Activated CD4-positive, alpha-beta T cell treated with anti-CD3 and anti-CD28 coated beads, Interleukin-2, Interleukin-6, amounts not matched to agents 100 ng/mL and 50 ng/mL, durations not matched to agents 16 hours and 8 hours (primary cell): ENCODE results near the gene PERCC1.
A peak's percentile ranks its signal among the peaks of the same experiment; 100 is the strongest.

Experiments used
- DNase-seq: peaks from one replicate; pipeline ENCODE4 v3.0.0-alpha.2; 2020

The PERCC1 gene

GRCh38 chr16:1430759-1431496 lies at the start of gene PERCC1:
Gene PERCC1 (plus strand): TSS chr16:1431078. CDS start chr16:1432594, 1,516 bp downstream.
- DNase-seq = no peak

GRCh38 chr16:1381612-1382406 lies 49.1 kb upstream of the PERCC1 start:
- DNase-seq = no peak

GRCh38 chr16:1383556-1383955 lies 47.3 kb upstream of the PERCC1 start:
- DNase-seq = no peak

DNA sequence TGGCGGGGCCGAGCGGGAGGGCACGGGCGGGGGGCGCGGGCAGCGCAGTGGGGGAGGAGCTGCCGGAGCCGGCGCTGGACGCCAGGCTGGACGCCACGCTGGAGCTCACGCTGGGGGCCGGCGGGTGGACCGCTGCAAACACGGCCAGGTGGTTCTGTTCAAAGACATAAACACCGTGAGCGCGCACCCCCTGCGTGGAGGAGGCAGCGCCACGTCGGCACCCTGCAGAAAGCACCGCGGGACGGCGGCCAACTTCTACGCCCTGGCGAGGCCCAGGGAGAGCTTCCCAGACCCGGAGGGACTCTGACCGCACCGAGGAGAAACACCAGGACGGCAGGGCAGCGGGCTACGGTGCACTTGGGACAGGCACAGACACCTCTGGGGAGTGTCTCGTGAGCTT lies 45.6 kb upstream of the PERCC1 start:
- DNase-seq = no peak

DNA sequence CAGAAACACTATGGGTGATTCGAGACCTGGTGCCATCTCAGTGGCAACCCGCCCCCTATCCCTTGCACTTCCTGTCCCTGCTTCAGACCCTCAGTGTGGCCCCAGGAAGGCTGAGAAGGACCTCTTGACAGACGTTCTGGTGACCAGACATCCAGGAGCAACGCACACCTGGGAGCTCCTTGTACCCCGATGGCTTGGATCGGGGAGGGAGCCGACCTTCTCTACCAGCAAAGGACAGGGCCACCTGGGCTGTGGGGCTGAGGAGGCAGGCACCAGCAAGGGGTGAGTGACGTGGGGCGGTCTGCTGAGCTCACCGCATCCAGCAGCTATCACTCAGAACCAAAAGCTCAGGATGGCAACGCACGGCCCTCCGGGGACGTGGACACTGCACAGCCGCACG lies 43.5 kb upstream of the PERCC1 start:
- DNase-seq = no peak

- no peak for DNase-seq
These were observed 41.1 kb upstream of the PERCC1 start for GRCh38 chr16:1389762-1390161.

DNA sequence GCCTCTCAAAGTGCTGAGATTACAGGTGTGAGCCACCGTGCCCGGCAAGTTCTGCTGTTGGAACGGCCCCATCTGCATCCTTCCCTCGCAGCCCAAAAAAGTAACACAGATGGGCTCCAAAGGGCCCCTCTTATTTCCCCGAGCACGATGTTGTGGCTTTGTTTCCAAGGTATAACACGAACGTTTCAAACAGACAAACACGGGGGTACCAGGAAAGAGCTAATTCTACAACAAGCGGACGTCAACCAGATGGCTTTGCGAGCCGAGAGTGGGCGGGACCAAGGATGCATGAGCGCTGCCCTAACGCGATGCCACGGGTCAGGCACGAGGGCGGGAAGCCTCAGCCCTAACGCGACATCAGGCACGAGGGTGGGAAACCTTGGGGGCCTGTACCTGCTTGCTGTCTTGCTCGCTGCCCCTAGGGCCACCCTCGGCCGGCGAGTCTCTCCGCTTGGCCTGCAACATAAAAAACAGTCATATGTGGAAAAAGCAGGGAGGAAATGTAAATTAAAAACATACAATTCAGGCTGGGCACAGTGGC lies 40.6 kb upstream of the PERCC1 start:
- DNase-seq = no peak

GRCh38 chr16:1392826-1393225 lies 38.1 kb upstream of the PERCC1 start:
- DNase-seq = no peak

- DNase-seq = no peak
These were observed 37.2 kb upstream of the PERCC1 start for GRCh38 chr16:1393613-1394176.

GRCh38 chr16:1394367-1394951 lies 36.4 kb upstream of the PERCC1 start:
- no peak for DNase-seq

GRCh38 chr16:1395444-1396031 lies 35.3 kb upstream of the PERCC1 start:
- DNase-seq = no peak

GRCh38 chr16:1397779-1398178 lies 33.1 kb upstream of the PERCC1 start:
- DNase-seq = no peak

GRCh38 chr16:1398351-1398750 lies 32.5 kb upstream of the PERCC1 start:
- no peak for DNase-seq

DNA sequence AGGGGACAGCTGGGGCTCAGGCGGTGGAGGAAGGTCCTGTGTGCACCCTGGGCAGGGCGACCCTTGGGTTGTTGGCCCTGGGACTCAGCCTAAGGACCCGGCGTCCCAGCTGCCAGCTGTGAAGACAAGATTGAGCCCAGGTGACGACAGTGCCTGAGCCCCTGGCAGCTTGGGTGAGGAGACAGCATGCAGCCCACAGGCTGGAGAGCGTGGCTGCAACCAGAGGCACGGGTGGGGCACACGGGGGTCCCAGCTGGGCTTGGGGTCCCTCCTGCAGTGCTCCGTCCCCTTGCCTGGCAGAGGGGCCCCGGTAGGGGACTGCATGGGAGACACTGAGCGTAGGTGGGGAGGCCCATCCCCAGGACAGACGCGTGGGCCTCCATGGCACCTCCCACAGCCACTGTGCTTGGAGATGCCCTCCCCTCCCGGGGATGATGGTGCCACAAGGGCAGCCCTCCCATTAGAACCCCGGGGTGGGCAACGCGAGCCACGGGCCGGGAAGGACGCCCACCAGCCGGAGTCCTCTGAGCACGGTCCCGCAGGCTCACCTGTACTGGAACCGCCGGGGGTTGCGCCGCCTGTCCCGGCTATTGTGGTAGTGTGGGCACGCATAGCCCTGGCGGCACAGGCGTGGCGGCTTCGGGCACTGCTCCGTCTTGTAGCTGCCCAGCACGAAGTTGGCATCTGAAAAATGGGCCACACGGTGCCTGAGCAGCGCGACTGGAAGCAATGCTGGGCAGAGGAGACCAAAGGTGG lies 31.9 kb upstream of the PERCC1 start:
- no peak for DNase-seq

GRCh38 chr16:1401061-1401757 lies 29.7 kb upstream of the PERCC1 start:
- no peak for DNase-seq

DNA sequence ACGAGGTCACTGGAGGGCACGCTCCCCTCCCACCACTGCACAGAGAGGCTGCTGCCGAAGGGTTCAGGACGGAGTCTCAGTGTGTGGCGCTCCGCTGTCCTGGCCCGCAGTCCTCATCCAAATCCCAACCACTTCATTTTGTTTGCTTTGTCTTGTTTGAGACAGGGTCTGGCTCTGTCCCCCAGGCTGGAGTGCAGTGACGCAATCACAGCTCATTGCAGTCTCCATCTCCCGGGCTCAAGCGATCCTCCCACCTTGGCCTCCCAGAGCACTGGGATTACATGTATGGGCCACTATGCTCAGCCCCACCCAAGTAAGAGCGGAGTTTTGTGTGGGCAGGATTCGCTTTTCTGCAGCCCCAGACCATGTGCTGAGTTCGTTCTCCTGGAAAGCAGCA lies 29.1 kb upstream of the PERCC1 start:
- no peak for DNase-seq

- no peak for DNase-seq
These were observed 27.8 kb upstream of the PERCC1 start for GRCh38 chr16:1403036-1403435.

DNA sequence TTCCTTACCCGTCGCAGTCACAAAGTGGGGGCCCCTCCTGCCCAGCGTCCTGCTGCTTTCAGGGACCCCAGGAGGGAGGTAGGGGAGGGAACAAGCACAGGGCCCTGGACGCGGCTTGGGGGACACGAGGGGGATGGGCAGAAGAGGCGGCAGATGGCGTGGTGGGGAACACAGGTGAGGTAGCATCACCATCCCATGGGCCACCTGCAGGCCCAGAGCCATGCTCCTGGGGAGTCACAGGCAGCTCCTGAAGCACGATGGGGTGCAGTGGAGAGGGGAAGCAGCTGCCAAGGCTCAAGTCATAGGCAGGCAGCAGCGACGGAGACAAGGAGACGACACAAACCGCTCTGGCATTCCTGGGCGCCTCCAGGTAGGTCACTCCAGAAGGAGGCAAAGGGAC lies 27.1 kb upstream of the PERCC1 start:
- no peak for DNase-seq

GRCh38 chr16:1407753-1408152 lies 23.1 kb upstream of the PERCC1 start:
- DNase-seq = no peak

GRCh38 chr16:1408171-1408837 lies 22.6 kb upstream of the PERCC1 start:
- peak; percentile 96 for DNase-seq

- no peak for DNase-seq
These were observed 18.0 kb upstream of the PERCC1 start for GRCh38 chr16:1412847-1413246.
